HepG2 (cell line): ENCODE data around the gene CDK18. TPM values are rescaled to one million over a fixed set of nuclear protein-coding genes. Genes with fewer than 3 reads are reported as not detected.

Experiments
- ARID5B ChIP-seq: IDR thresholded peaks from 2 replicates; pipeline ENCODE4 v1.4.0; 2020; ENCODE audit warnings: mild to moderate bottlenecking, missing genetic modification reagents
- ETV6 ChIP-seq: sonication (generic); formaldehyde crosslinking; conservative IDR thresholded peaks from 2 replicates; pipeline ENCODE4 v1.4.0; 2020; ENCODE audit warnings: missing genetic modification reagents
- FUBP1 ChIP-seq: sonication (generic); formaldehyde crosslinking; IDR thresholded peaks from 2 replicates; pipeline ENCODE4 v1.5.1; 2020; ENCODE audit warnings: missing genetic modification reagents, mild to moderate bottlenecking, borderline replicate concordance
- HOXA5 ChIP-seq: sonication (generic); formaldehyde crosslinking; IDR thresholded peaks from 2 replicates; pipeline ENCODE4 v1.4.0; 2020; ENCODE audit warnings: missing genetic modification reagents
- SIN3A ChIP-seq: IDR thresholded peaks from 2 replicates; pipeline ENCODE4 v1.6.1; 2011; ENCODE audit warnings: low read depth, mild to moderate bottlenecking, control low read depth, low read length, borderline replicate concordance
- SIX4 ChIP-seq: sonication (generic); formaldehyde crosslinking; IDR thresholded peaks from 2 replicates; pipeline ENCODE4 v1.4.0; 2020; ENCODE audit warnings: missing genetic modification reagents
- SOX13 ChIP-seq, 3 experiments: fragments of 450-650 bp in 1 of 3; sonication (generic) in 1 of 3; formaldehyde crosslinking in 1 of 3; IDR thresholded peaks in 2 of 3; conservative IDR thresholded peaks in 1 of 3; 2 replicates each; pipeline versions ENCODE4 v1.5.0 to v1.6.1; 2016 to 2020; ENCODE audit warnings: antibody characterized with exemption in 1 of 3, mild to moderate bottlenecking in 1 of 3, missing compliant biosample characterization in 1 of 3, missing genetic modification reagents in 1 of 3, moderate library complexity in 1 of 3
- ZNF142 ChIP-seq: sonication (generic); formaldehyde crosslinking; IDR thresholded peaks from 2 replicates; pipeline ENCODE4 v1.4.0; 2020; ENCODE audit warnings: missing genetic modification reagents
- ZNF263 ChIP-seq: sonication (generic); formaldehyde crosslinking; IDR thresholded peaks from 2 replicates; pipeline ENCODE4 v1.4.0; 2020; ENCODE audit warnings: missing genetic modification reagents
- ZNF296 ChIP-seq: sonication (generic); formaldehyde crosslinking; conservative IDR thresholded peaks from 2 replicates; pipeline ENCODE4 v1.5.0; 2020; ENCODE audit warnings: mild to moderate bottlenecking, missing genetic modification reagents
- ZNF3 ChIP-seq: IDR thresholded peaks from 2 replicates; pipeline ENCODE4 v1.7.0; 2017; ENCODE audit warnings: inconsistent platforms
- polyA plus RNA-seq, 8 experiments: library from polyadenylated mRNA; depleted of rRNA in 3 of 8; stranded (reverse) in 7 of 8; unstranded in 1 of 8; fragments of >200 nt; fragmentation: Illumina TruSeq in 4 of 8; extraction: Trizol in 4 of 8; gene quantifications; 2 replicates each; pipeline versions ENCODE4 v1.2.1 to v1.2.3, GENCODE V29; 2011 to 2016; ENCODE audit warnings: low read depth in 4 of 8, missing spikeins in 1 of 8, mixed read lengths in 1 of 8; ENCODE audit not compliant: insufficient read depth in 1 of 8
- total RNA-seq, 5 experiments: library from RNA; depleted of rRNA; stranded (reverse); fragments of >200 nt; fragmentation: Illumina TruSeq; extraction: Trizol; gene quantifications; 2 replicates each; pipeline ENCODE4 v1.2.3, GENCODE V29; 2016; ENCODE audit warnings: low read depth in 1 of 5

CDK18 gene
- total and polyA plus RNA-seq, 2 of the 13 experiments (the other 11 are each of a cell fraction or from before 2014, with no cell fraction given) = 6.4 to 38.8 TPM

GRCh38 chr1:205543351-205544301 is 39.2 kb downstream of the CDK18 start (continued):
- TF ChIP-seq ETV6 (CRISPR knock-in tag) (no peak), SIN3A (no peak), SOX13 (IDR thresholded peaks at IDR 0.05) (no peak), SOX13 (CRISPR knock-in tag; conservative IDR thresholded peaks at IDR 0.05 in 1 of 2, IDR thresholded peaks at IDR 0.05 in 1 of 2) (peak in 1 of 2 experiments; percentile 65; a peak in 2 of 4 replicates), HOXA5 (CRISPR knock-in tag) (no peak), FUBP1 (CRISPR knock-in tag) (no peak), ZNF263 (peak; percentile 84), ARID5B (no peak), ZNF142 (CRISPR knock-in tag) (peak; percentile 41; the same call in 1 of the 2 replicates), ZNF296 (CRISPR knock-in tag) (no peak), SIX4 (no peak), ZNF3 (CRISPR knock-in tag) (no peak)
